ENCODE data around the gene UTP14A. TPM values are rescaled to one million over a fixed set of nuclear protein-coding genes. Genes with fewer than 3 reads are reported as not detected.
"Not testable (repeated sequence)": the region's sequence is repeated elsewhere in the genome, so short reads cannot be mapped to it uniquely, and the experiment has no call there.

UTP14A gene
- total RNA-seq: 20.9 and 25.0 TPM in 2 replicates

- DNase-seq: peak; percentile 92
Measured at GRCh38 chrX:129905787-129906580, at the start of gene UTP14A. Gene UTP14A (plus strand): TSS chrX:129906164. CDS start chrX:129906211, 47 bp downstream.

GRCh38 chrX:129859134-129859533 is 46.8 kb upstream of the UTP14A start:
- DNase-seq: not testable (repeated sequence)

- DNase-seq: not testable (repeated sequence)
Measured at GRCh38 chrX:129866321-129866720, 39.6 kb upstream of the UTP14A start.

GRCh38 chrX:129872524-129872923 is 33.4 kb upstream of the UTP14A start:
- DNase-seq: no peak

GRCh38 chrX:129875669-129876068 is 30.3 kb upstream of the UTP14A start:
- DNase-seq: peak; percentile 20

- DNase-seq: peak; percentile 74
Measured at GRCh38 chrX:129876771-129877305, 29.1 kb upstream of the UTP14A start.

GRCh38 chrX:129877401-129877800 is 28.6 kb upstream of the UTP14A start:
- no peak for DNase-seq

- no peak for DNase-seq
Measured at GRCh38 chrX:129900054-129900453, 5.9 kb upstream of the UTP14A start.

GRCh38 chrX:129908636-129909035 is 2.7 kb downstream of the UTP14A start:
- no peak for DNase-seq

- peak; percentile 84 for DNase-seq
Measured at GRCh38 chrX:129925305-129926092, 19.5 kb downstream of the UTP14A start.

- peak; percentile 13 for DNase-seq
Measured at GRCh38 chrX:129930941-129931410, 25.0 kb downstream of the UTP14A start.

- DNase-seq: peak; percentile 93
Measured at GRCh38 chrX:129931411-129932015, 25.5 kb downstream of the UTP14A start.

- peak; percentile 86 for DNase-seq
Measured at GRCh38 chrX:129932016-129932820, 26.3 kb downstream of the UTP14A start.

- peak; percentile 22 for DNase-seq
Measured at GRCh38 chrX:129932821-129933321, 26.9 kb downstream of the UTP14A start.

GRCh38 chrX:129933700-129934099 is 27.7 kb downstream of the UTP14A start:
- DNase-seq: no peak

GRCh38 chrX:129934461-129934860 is 28.5 kb downstream of the UTP14A start:
- no peak for DNase-seq

GRCh38 chrX:129934952-129935351 is 29.0 kb downstream of the UTP14A start:
- no peak for DNase-seq

- no peak for DNase-seq
Measured at GRCh38 chrX:129938081-129938480, 32.1 kb downstream of the UTP14A start.

- no peak for DNase-seq
Measured at GRCh38 chrX:129939986-129940385, 34.0 kb downstream of the UTP14A start.

- no peak for DNase-seq
Measured at GRCh38 chrX:129940721-129941120, 34.8 kb downstream of the UTP14A start.

- DNase-seq: no peak
Measured at GRCh38 chrX:129945131-129945530, 39.2 kb downstream of the UTP14A start.

- DNase-seq: no peak
Measured at GRCh38 chrX:129953334-129953648, 47.3 kb downstream of the UTP14A start.

Measured in dermis blood vessel endothelial cell (primary cell).